ENCODE measurements around the gene GFAP. TPM values are rescaled to one million over a fixed set of nuclear protein-coding genes. Genes with fewer than 3 reads are reported as not detected.

The GFAP gene
- total RNA-seq, 1 experiment from 2014 or later = not detected

DNA sequence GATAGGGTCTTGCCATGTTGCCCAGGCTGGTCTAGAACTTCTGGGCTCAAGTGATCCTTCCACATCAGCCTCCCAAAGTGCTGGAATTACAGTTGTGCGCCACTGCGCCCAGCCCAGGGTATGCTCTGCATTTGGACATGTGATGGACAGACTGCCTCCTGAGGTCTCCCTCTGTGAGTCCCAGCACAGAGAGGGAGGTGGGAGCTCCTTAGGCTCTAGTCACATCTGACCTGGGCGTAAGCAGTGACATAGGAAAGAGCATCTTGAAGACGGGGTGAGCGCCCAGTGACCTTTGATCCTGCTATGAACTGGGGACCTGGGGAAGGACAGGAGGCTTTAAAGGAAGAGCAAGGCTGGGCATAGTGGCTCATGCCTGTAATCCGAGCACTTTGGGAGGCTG lies 2.2 kb upstream of the GFAP start:
- in situ Hi-C loops (cut with HindIII; ENCODE audit: low sequenced_read_pairs) = no loop called here
- DNase-seq (ENCODE audit: low spot score) = no peak

DNA sequence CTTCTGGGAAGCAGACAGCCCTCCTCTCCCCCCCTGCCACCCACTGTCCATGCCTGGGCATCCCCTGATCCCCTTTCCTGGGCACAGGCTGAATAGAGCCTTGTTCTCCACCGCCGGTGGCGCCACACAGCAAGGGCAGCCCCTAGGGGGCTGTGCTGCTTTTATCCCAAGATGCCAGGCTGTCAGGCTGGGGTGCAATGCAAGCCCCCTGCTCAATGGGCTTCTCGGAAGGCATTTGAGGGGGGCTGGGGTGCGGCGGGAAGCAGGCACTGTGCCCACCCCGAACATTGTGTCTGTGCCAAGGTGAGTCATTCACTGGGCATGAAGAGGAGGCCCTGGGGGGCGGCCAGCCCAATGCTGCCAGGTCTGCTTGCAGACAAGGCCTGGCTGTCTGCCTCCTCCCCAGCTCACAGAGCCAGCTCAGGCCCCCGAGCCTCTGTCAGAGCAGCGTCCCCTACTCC lies 1.5 kb upstream of the GFAP start:
- DNase-seq (ENCODE audit: low spot score) = peak; percentile 78
- in situ Hi-C loops (cut with HindIII; ENCODE audit: low sequenced_read_pairs) = no loop called here

DNA sequence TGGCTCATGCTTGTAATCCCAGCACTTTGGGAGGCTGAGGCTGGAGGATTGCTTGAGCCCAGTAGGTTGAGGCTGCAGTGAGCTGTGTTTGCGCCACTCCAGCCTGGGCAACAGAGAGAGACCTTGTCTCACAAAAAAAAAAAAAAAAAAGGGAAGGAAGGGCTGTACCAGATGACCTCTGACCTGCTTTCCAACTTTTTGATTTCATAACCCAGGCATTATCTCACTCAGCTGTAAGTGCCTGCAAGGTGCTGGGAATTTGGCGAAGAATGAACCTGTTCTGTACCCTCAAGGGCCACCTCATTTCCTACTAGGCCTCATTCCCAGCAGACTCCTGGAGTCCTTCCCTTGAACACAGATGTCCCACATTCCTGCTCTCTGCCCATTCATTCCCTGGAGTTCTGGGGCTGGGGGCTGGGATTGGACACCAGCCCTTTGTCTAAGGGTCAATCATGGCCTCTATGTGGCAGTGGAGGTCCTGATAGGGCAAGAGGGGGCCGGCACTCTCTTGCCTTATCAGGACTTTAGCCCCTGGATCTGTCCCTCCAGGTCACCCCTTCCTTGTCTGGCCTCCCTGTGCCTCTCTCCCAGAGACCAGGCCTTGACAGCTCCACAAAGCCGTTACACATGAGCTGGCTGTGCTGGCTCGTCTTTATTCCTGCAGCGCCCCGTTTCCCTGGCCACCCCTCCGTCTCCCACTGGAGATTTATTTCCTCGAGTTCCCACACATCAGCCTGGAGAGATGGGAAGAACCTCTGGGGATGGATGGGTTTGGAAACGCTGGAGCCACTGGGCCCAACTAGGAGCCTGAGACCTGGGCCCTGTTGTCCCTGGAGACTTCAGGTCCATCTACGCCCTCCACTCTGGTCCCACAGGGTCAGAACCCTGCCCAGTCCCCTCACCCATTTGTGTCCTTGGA lies 821 bp upstream of the GFAP start:
- in situ Hi-C loops (cut with HindIII; ENCODE audit: low sequenced_read_pairs) = no loop called here
- peak; percentile 53 for DNase-seq (ENCODE audit: low spot score)

DNA sequence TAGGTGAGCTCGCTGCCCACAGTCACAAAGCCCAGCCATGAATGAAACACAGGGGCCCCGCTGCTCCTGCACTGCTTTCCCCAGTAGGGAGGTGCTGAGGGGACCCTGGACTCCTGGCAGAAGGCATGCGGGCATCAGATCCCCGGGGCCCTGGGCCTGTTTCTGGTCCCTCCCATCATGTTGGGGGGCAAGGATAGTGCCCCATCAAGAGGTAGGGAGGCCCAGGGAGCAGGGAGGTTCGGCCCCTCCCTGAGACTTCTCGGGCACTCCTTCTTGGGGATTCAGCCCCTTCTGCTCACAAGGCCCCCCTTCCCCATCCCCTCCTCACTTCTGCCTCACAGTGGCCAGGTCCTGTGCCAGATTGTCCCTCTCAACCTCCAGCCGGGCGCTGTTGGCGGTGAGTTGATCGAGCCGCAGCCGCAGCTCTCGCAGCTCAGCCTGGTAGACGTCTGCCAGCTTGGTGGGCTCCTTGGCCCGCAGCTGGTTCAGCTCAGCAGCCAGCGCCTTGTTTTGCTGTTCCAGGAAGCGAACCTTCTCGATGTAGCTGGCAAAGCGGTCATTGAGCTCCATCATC lies 515 bp downstream of the GFAP start:
- DNase-seq (ENCODE audit: low spot score) = no peak
- in situ Hi-C loops (cut with HindIII; ENCODE audit: low sequenced_read_pairs) = no loop called here

DNA sequence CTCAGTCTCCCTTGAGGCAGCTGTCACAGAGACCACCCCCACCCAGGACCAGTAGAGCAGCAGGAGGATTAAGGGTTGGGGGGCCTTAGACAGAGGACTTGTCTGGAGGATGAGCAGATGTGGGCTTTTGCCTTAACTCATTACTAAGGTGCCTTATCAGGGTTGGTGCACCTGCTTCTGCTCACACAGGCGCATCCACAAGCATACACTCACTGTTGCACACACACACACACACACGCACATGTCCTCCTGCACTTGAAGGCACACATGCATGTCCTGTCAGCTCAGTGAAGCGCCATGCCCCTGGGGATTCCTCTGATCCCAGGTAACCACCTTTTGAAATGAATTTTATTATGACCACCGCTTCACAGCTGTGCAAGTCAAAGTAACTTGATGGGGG lies 1.2 kb downstream of the GFAP start:
- no peak for DNase-seq (ENCODE audit: low spot score)
- in situ Hi-C loops (cut with HindIII; ENCODE audit: low sequenced_read_pairs) = no loop called here

DNA sequence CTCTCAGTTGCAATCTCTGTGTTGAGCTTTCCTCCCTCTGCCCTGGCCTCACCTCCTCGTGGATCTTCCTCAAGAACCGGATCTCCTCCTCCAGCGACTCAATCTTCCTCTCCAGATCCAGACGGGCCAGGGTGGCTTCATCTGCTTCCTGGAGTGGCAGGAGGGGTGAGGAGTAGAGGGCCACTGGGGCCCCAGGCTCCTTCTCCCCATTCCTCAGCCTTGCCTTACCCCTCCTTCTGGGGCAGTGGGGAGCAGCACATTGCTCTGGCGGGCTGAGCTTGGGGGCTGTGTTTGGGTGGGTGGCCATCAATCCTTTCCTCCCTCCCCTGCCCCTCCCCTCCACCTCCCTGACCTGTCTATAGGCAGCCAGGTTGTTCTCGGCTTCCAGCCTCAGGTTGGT lies 1.6 kb downstream of the GFAP start:
- in situ Hi-C loops (cut with HindIII; ENCODE audit: low sequenced_read_pairs) = no loop called here
- no peak for DNase-seq (ENCODE audit: low spot score)

DNA sequence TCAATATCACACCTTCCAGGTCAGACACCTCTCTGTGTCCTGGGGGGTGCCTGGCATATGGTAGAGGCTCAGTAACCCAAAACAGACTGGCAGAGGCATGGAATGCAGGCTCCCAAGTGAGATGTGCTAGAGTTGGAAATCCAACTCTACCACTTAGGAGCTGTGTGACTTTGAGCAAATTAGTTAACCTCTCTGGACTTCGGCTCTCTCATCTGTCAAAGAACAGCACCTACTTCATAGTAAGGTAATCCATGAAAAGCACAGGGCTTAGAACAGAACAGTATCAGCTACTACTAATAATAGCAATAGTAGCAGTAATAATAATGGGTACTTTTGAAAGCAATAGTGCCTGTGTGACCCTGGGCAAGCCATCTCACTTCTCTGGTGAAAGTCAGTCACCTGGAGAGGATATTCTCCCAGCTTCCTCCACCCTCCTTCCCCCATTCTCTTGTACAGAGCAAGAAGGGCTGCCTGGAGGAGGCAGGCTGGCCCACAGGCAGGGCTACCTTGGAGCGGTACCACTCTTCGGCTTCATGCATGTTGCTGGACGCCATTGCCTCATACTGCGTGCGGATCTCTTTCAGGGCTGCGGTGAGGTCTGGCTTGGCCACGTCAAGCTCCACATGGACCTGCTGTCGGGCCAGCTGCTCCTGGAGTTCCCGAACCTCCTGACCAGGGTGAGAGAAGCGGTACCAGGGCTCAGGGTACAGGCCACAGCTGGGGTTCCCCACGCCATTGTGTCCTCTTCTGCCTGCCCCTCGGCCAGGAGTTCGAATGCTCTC lies 2.3 kb downstream of the GFAP start:
- in situ Hi-C loops (cut with HindIII; ENCODE audit: low sequenced_read_pairs) = no loop called here
- DNase-seq (ENCODE audit: low spot score) = no peak

DNA sequence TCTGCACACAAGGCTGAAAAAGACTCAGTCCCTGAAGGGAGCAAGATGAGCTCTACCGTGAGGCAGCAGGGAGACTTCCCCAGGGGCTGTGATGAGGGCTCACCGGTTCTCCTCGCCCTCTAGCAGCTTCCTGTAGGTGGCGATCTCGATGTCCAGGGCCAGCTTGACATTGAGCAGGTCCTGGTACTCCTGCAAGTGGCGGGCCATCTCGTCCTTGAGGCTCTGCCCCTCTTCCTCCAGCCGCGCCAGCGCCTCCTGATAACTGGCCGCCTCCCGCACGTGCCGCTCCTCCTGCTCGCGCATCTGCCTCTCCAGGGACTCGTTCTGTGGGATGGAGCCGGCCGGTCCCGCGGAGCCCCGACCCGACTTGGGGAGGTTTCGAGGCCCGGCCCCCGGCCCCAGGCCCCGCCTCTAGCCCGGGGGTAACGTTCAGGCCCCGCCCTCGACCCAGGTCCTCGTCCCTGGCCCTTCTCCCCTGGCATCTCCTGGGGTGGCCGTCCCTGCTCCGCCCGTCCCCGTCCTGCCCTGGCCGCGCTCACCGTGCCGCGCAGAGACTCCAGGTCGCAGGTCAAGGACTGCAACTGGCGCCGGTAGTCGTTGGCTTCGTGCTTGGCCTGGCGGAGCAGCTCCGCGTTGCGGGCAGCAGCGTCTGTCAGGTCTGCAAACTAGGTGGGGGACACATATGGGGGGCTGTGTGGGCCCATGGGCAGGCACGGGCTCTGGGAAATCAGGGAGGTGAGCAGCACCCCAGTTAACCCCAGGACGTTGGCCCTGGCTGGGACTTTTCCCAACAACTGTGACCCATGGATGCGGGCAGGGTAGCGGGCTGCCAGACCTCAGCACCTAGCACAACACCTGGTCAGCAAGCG lies 3.9 kb downstream of the GFAP start:
- in situ Hi-C loops (cut with HindIII; ENCODE audit: low sequenced_read_pairs) = no loop called here
- peak; percentile 39 for DNase-seq (ENCODE audit: low spot score)

DNA sequence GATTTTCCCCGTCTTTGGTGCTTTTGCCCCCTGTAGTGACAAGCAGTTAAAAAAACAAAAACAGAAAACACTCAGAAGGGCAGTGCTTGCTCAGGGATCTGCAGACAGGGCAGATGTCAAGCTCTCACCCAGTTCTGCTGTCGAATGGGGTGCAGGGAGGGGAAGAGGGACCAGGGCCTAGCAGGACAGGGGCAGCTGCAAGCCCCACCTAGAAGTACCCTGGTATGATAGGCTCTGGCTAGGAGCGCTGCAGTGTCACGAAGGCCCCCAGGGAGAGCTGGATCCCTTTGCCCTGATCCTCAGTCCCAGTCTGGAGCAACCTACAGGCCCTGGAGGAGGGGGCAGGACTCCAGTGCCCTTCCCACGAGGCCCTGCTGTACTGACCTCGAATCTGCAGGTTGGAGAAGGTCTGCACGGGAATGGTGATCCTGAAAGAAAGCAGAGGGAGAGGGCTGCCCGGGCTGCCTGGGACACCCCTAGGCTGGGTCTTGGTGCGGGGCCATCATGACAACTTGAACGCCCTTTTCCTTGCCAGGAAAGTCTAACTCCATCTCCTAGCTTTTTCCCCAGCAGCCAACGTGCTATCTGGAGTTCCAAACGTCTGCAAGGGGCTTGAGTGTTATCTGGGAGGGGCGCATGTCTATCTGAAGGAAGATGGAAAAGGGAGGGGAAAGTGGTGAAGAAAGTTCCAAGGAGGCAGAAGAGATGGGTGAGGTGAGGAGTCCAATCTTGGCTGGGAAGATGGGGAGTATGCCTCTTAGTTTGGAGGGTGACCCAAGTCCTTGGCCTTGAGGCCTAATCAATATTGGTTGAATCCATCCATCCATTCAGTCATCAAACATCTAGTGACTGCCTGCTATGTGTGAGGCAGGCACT lies 4.8 kb downstream of the GFAP start:
- in situ Hi-C loops (cut with HindIII; ENCODE audit: low sequenced_read_pairs) = no loop called here
- no peak for DNase-seq (ENCODE audit: low spot score)

DNA sequence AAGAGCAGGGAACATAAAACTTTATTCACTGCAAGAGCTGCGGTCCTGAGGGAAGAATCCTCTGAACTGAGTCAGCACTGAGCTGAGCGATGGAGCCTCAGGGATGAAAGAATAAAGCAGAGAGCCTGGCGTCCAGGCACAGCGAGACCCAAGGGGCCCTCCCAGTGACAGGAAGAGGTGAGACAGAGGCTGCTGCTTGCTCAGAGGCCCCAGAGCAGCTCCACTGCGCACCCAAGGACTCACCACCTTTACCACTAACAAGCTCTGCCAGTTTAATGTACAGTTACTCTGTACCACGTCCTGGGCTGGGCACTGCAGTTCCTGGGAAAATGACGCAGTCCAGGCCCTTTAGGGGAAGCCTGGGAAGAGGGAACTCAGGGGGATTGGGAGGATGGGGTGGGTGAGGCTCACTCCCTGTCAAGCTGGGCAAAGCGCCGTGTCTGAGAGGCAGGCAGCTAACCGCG lies 5.6 kb downstream of the GFAP start:
- in situ Hi-C loops (cut with HindIII; ENCODE audit: low sequenced_read_pairs) = no loop called here
- no peak for DNase-seq (ENCODE audit: low spot score)

DNA sequence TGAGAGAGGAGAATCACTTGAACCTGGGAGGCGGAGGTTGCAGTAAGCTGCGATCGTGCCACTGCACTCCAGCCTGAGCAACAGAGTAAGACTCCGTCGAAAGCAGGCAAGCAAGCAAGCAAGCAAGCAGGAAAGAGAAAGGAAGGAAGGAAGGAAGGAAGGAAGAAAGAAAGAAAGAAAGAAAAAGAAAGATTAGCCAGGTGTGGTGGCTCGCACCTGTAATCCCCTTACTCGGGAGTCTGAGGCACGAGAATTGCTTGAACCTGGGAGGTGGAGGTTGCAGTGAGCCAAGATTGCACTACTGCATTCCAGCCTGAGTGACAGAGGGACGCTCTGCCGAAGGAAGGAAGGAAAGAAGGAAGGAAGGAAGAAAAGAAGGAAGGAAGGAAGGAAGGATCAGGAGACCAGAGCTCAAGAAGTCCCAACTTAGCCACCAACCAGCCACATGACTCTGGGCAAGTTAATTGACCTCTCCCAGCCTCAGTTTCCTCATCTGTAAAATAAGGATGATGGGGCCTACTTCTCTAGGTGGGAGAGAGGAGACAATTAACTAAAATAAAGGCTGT lies 6.5 kb downstream of the GFAP start:
- no peak for DNase-seq (ENCODE audit: low spot score)
- in situ Hi-C loops (cut with HindIII; ENCODE audit: low sequenced_read_pairs) = no loop called here

DNA sequence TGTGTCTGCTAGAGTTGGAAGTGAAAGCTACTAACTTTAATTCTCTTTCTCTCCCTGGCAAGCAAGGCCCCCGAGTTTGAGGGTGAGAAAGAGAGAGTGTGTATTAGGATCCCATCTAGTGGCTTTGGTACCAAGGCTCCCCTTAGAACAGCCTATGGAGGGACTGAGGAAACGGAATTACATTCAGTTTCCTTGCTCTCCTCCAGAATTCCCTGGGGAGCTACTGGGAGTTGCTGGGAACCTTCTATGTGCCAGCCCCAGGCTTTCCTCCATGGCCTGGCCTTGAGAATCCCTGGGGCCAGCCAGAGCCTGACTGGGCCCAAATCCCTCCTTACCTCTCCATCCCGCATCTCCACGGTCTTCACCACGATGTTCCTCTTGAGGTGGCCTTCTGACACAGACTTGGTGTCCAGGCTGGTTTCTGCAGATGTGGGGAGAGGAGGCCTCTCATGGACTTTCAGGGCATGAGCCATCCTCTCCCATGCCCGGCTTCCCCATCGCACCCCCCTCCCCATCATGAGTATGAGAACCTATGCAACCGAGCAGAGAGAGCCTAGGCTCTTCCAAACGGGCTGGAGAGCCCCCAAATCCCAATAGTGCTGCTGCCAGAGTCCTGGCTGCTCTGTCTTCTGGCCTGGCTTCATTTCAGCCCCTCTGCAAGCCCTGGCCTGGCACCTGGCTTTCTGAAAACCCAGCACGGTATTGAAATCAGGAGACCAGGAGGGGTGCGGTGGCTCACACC lies 7.4 kb downstream of the GFAP start:
- no peak for DNase-seq (ENCODE audit: low spot score)
- in situ Hi-C loops (cut with HindIII; ENCODE audit: low sequenced_read_pairs) = no loop called here

DNA sequence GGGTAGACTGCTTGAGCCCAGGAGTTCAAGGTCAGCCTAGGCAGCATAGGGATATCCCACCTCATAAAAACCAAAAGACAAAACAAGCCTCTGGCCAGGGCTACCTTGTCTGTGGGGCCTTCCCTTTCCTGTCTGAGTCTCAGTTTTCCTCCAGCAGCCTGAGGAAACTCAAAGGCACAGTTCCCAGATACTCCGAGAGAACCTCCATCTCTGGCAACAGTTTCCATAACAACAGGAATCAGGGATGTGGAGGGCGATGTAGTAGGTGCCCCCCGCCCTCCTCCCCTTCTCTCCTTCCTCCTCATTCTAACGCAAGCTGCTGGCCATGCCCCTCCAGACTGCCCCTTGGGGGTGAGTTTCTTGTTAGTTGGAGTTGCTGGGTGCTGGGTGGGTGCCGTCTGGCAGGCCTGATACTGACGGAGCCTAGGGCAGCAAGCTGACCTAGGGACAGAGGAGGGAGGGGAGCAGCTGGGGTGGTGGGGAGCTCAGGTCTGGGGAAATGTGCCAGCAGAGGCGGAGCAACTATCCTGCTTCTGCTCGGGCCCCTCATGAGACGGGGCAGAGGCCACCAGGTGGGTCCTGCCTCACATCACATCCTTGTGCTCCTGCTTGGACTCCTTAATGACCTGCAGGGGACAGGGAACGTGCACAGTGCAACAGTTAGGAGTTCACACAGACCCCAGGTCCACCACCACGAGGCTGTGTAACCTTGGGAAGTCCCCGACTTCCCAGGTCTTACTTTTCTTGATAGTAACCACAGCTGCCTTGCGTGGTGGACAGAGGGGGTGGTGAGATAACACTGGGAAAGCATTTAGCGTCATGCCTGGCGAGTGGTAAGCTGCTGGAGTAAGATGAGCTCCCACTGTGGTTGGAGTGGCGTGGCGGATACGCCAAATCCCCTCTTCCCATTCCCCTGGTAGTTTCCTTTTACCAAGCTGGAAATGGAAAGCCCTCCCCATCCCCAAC lies 8.3 kb downstream of the GFAP start:
- DNase-seq (ENCODE audit: low spot score) = no peak
- in situ Hi-C loops (cut with HindIII; ENCODE audit: low sequenced_read_pairs) = no loop called here

DNA sequence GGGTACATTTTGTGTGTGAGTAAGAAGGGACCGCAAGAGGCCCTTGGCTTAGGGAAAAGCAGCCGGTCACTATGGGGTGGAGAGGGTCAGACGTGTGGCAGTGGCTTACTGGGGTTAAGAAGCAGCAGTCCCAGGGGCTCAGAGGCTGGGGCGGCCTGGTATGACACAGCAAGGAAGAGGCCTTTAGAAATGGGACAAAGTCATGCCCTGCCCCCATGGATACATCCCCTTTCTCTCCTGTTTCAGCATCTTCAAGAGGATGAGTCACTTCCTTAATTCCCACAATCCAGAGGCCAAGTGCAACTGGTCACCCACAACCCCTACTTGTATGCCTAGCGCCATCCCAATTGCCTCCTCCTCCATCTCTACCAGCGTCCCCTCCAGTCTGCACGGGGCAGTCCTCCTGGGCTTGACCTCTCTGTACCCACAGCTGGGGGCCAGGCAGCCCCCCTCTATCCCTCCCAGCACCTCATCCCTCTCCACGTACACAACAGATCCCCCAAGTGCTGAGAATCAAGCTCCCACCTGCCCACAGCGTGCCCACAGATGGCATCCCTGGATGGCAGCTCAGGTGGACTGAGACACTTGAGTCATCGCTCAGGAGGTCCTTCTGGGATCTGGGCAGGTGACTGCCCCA lies 9.2 kb downstream of the GFAP start:
- DNase-seq (ENCODE audit: low spot score) = no peak
- in situ Hi-C loops (cut with HindIII; ENCODE audit: low sequenced_read_pairs) = no loop called here

All from G401 (cell line).